GM21526 (cell line): ENCODE results near the gene PRELP.
"Not testable (repeated sequence)": the region's sequence is repeated elsewhere in the genome, so short reads cannot be mapped to it uniquely, and the experiment has no call there.

Source experiments
- ATAC-seq: cut with Tn5 transposase; IDR thresholded peaks from one replicate; pipeline ENCODE4 v1.9.1; 2021; ENCODE audit warnings: moderate library complexity; ENCODE audit not compliant: unreplicated experiment, low FRiP score

The PRELP gene

GRCh38 chr1:203453016-203453415, 22.6 kb upstream of the PRELP start:
- ATAC-seq: no peak

GRCh38 chr1:203453616-203454015, 22.0 kb upstream of the PRELP start:
- no peak for ATAC-seq

- no peak for ATAC-seq
These were observed 20.6 kb upstream of the PRELP start for GRCh38 chr1:203454986-203455471.

GRCh38 chr1:203455706-203456105, 19.9 kb upstream of the PRELP start:
- ATAC-seq: no peak

GRCh38 chr1:203456577-203456976, 19.0 kb upstream of the PRELP start:
- no peak for ATAC-seq

GRCh38 chr1:203458078-203458477, 17.5 kb upstream of the PRELP start:
- ATAC-seq: no peak

GRCh38 chr1:203459671-203460201, 15.9 kb upstream of the PRELP start:
- no peak for ATAC-seq

- ATAC-seq: no peak
These were observed 13.9 kb upstream of the PRELP start for GRCh38 chr1:203461717-203462116.

GRCh38 chr1:203462143-203462542, 13.5 kb upstream of the PRELP start:
- ATAC-seq: no peak

GRCh38 chr1:203462878-203463277, 12.7 kb upstream of the PRELP start:
- ATAC-seq: no peak

GRCh38 chr1:203463469-203464062, 12.0 kb upstream of the PRELP start:
- no peak for ATAC-seq

GRCh38 chr1:203464226-203464625, 11.4 kb upstream of the PRELP start:
- no peak for ATAC-seq

- ATAC-seq: no peak
These were observed 10.9 kb upstream of the PRELP start for GRCh38 chr1:203464743-203465142.

GRCh38 chr1:203465146-203465798, 10.3 kb upstream of the PRELP start:
- no peak for ATAC-seq

- no peak for ATAC-seq
These were observed 9.7 kb upstream of the PRELP start for GRCh38 chr1:203465948-203466347.

- ATAC-seq: not testable (repeated sequence)
These were observed 8.6 kb upstream of the PRELP start for GRCh38 chr1:203466906-203467549.

GRCh38 chr1:203467550-203467921, 8.1 kb upstream of the PRELP start:
- no peak for ATAC-seq

GRCh38 chr1:203468326-203468725, 7.3 kb upstream of the PRELP start:
- ATAC-seq: no peak

- no peak for ATAC-seq
These were observed 5.4 kb upstream of the PRELP start for GRCh38 chr1:203470240-203470639.

GRCh38 chr1:203471841-203472240, 3.8 kb upstream of the PRELP start:
- no peak for ATAC-seq

- ATAC-seq: no peak
These were observed 2.3 kb upstream of the PRELP start for GRCh38 chr1:203473281-203473680.
